Keratinocyte (primary cell): ENCODE measurements around the gene JAZF1.

Experiments used
- EZH2 ChIP-seq: IDR thresholded peaks from one replicate; pipeline ENCODE4 v1.6.1; 2012; ENCODE audit warnings: inconsistent platforms, mild to moderate bottlenecking, low read length, moderate library complexity
- TF ChIP-seq, protein P1 (sequence below), 3 experiments: IDR thresholded peaks in 1 of 3; conservative IDR thresholded peaks in 1 of 3; optimal IDR thresholded peaks in 1 of 3; 2 replicates in 2 of 3; 3 replicates in 1 of 3; pipeline versions ENCODE3 to v1.5.1; 2011; ENCODE audit warnings: low read length in 3 of 3, mild to moderate bottlenecking in 3 of 3, moderate library complexity in 2 of 3, control low read depth in 1 of 3, inconsistent platforms in 1 of 3; ENCODE audit not compliant: insufficient read depth in 2 of 3; ENCODE audit errors: extremely low read depth in 1 of 3

GRCh38 chr7:28166982-28167715 lies 13.4 kb downstream of the JAZF1 start:
- TF ChIP-seq, protein P1, sequence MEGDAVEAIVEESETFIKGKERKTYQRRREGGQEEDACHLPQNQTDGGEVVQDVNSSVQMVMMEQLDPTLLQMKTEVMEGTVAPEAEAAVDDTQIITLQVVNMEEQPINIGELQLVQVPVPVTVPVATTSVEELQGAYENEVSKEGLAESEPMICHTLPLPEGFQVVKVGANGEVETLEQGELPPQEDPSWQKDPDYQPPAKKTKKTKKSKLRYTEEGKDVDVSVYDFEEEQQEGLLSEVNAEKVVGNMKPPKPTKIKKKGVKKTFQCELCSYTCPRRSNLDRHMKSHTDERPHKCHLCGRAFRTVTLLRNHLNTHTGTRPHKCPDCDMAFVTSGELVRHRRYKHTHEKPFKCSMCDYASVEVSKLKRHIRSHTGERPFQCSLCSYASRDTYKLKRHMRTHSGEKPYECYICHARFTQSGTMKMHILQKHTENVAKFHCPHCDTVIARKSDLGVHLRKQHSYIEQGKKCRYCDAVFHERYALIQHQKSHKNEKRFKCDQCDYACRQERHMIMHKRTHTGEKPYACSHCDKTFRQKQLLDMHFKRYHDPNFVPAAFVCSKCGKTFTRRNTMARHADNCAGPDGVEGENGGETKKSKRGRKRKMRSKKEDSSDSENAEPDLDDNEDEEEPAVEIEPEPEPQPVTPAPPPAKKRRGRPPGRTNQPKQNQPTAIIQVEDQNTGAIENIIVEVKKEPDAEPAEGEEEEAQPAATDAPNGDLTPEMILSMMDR (optimal IDR thresholded peaks at IDR 0.05 in 1 of 3, IDR thresholded peaks at IDR 0.05 in 1 of 3, conservative IDR thresholded peaks at IDR 0.05 in 1 of 3; ENCODE audit: extremely low read depth in 1 of 3, insufficient read depth in 2 of 3, low read length in 3 of 3) = no peak
- no peak for TF ChIP-seq EZH2
